Smooth muscle cell (in vitro differentiated cells): Measurements from ENCODE around the gene GLYAT. TPM values are rescaled to one million over a fixed set of nuclear protein-coding genes. Genes with fewer than 3 reads are reported as not detected.

Source experiments
- DNase-seq: peaks from one replicate; lab custom pipeline; 2025; ENCODE audit not compliant: unreplicated experiment; lab: John Stamatoyannopoulos, UW
- H2AFZ ChIP-seq: fragments of 200-600 bp; sonication (generic); 2 replicates; pipeline ENCODE4 v1.6.0; 2016; ENCODE audit warnings: antibody characterized with exemption, low read depth, mild to moderate bottlenecking
- H3F3A ChIP-seq: fragments of 200-600 bp; sonication (generic); 2 replicates; pipeline ENCODE4 v1.6.0; 2017; ENCODE audit warnings: antibody characterized with exemption, low read depth
- H3K27ac ChIP-seq: fragments of 200-600 bp; sonication (generic); 2 replicates; pipeline ENCODE4 v1.5.1; 2016; ENCODE audit warnings: low read depth, mild to moderate bottlenecking
- H3K27me3 ChIP-seq: fragments of 200-600 bp; sonication (generic); 2 replicates; pipeline ENCODE4 v1.6.1; 2016; ENCODE audit warnings: low read depth, mild to moderate bottlenecking
- H3K36me3 ChIP-seq: fragments of 200-600 bp; sonication (generic); 2 replicates; pipeline ENCODE4 v1.5.1; 2016; ENCODE audit warnings: low read depth
- H3K4me1 ChIP-seq: fragments of 200-600 bp; sonication (generic); 2 replicates; pipeline ENCODE4 v1.5.1; 2016; ENCODE audit warnings: low read depth
- H3K4me2 ChIP-seq: fragments of 200-600 bp; sonication (generic); 2 replicates; pipeline ENCODE4 v1.6.0; 2016; ENCODE audit warnings: mild to moderate bottlenecking
- H3K4me3 ChIP-seq: fragments of 200-600 bp; sonication (generic); 2 replicates; pipeline ENCODE4 v1.5.1; 2016; ENCODE audit warnings: mild to moderate bottlenecking
- H3K79me2 ChIP-seq: fragments of 200-600 bp; sonication (generic); 2 replicates; pipeline ENCODE4 v1.6.0; 2016; ENCODE audit warnings: low read depth, mild to moderate bottlenecking
- H3K9ac ChIP-seq: fragments of 200-600 bp; sonication (generic); 2 replicates; pipeline ENCODE4 v1.6.0; 2016; ENCODE audit warnings: low read depth
- H3K9me3 ChIP-seq: fragments of 200-600 bp; sonication (generic); replicated peaks from 2 replicates; pipeline ENCODE4 v1.5.1; 2016; ENCODE audit warnings: low read depth
- H4K20me1 ChIP-seq: fragments of 200-600 bp; sonication (generic); 2 replicates; pipeline ENCODE4 v1.6.0; 2016; ENCODE audit warnings: low read depth
- WGBS: methylation state at CpG from one replicate; pipeline ENCODE4 v1.1.7; 2016; ENCODE audit warnings: low lambda C conversion rate; 5-methylcytosine and 5-hydroxymethylcytosine counted together
- polyA plus RNA-seq: library from polyadenylated mRNA; unstranded; fragments of >200 nt; fragmentation: Nextera tagmentation; extraction: Ambion mirVana; gene quantifications from 2 replicates; pipeline ENCODE4 v1.2.1, GENCODE V29; 2016
- total RNA-seq: library from RNA; depleted of rRNA; stranded (reverse); fragments of >200 nt; gene quantifications from 2 replicates; pipeline ENCODE4 v1.2.3, GENCODE V29; 2014
- TF ChIP-seq, protein P1 (sequence below): fragments of 200-600 bp; sonication (generic); IDR thresholded peaks from 2 replicates; pipeline ENCODE4 v1.5.1; 2017; ENCODE audit warnings: borderline replicate concordance, mild to moderate bottlenecking, antibody characterized with exemption; ENCODE audit not compliant: insufficient read depth, poor library complexity, severe bottlenecking

Gene GLYAT
- total and polyA plus RNA-seq, 2 experiments from 2014 or later: not detected

DNA sequence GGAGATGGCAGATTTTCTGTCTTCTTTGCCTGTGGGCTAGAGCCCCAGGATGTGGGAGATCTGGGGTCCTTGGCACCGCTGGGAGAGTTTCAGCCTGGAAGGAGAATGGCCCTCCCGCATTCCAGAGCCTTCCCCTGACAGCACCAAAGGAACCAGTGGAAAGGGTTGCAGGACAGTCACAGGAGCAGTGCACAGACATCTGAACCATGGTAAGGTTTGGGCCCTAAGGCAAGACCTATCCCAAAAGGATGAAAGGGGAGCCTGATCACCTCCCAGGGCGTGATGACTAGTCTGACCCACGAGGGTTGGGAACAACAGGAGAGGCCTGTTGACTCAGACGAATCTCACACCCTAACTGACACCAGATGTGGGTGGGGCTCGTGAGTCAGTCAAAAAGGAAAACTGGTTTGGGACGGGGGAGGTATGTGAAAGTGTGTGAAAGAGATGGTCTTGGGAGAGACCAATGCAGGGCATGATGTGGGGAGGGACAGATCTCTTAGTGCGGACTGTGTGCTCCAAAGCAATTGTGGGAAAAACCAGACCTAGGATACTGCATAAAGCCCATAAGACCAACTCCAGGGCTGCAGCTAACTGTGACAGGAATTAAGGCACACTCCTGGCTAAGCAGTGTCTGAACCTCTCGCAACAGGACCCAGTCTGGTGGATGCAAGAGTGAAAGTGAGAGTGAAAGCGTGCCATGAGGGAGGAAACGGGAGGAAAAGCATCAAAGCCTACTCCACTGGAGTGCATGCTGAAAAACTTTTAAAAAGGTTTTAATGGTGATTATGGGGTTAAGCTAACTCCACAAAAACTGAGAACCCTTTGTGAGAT lies 39.1 kb upstream of the GLYAT start:
- no peak for DNase-seq
- whole genome bisulfite sequencing: 60% methylated on average over 11 of the region's 11 CpGs
- Histone ChIP-seq H3K9me3 (peaks cover 6% of the 10 kb centered on the region), H3K4me2 (no peak overlapping the region), H4K20me1 (no peaks in the 10 kb centered on the region), H3K27me3 (no peaks in the 10 kb centered on the region), H2AFZ (no peak overlapping the region), H3K27ac (no peak overlapping the region), H3K9ac (no peak overlapping the region), H3K36me3 (no peaks in the 10 kb centered on the region), H3K79me2 (no peaks in the 10 kb centered on the region), H3K4me3 (no peak overlapping the region), H3F3A (no peaks in the 10 kb centered on the region), H3K4me1 (no peaks in the 10 kb centered on the region)
- TF ChIP-seq, protein P1, sequence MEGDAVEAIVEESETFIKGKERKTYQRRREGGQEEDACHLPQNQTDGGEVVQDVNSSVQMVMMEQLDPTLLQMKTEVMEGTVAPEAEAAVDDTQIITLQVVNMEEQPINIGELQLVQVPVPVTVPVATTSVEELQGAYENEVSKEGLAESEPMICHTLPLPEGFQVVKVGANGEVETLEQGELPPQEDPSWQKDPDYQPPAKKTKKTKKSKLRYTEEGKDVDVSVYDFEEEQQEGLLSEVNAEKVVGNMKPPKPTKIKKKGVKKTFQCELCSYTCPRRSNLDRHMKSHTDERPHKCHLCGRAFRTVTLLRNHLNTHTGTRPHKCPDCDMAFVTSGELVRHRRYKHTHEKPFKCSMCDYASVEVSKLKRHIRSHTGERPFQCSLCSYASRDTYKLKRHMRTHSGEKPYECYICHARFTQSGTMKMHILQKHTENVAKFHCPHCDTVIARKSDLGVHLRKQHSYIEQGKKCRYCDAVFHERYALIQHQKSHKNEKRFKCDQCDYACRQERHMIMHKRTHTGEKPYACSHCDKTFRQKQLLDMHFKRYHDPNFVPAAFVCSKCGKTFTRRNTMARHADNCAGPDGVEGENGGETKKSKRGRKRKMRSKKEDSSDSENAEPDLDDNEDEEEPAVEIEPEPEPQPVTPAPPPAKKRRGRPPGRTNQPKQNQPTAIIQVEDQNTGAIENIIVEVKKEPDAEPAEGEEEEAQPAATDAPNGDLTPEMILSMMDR: no peak

DNA sequence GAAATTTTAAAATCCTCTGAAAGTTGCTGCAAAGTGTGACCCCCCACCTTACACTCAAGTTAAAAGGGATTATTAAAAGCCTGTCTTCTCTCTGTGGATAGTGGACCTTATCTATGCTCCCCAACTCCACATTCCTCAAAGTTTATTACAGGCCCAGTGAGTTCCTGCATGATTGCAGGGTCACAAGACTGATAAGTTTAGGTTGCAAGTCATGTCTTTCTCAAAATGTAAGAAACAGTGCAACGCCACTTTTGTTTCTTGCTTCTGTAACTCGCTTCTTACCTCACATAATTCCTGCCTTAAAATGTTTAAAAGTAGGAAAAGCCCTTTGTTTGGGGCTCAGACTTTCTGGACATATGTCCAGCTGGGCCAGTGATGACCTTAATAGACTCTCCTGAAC lies 38.4 kb upstream of the GLYAT start:
- Histone ChIP-seq H3K4me1 (no peaks in the 10 kb centered on the region), H3K9ac (no peak overlapping the region), H3K4me3 (no peak overlapping the region), H3K9me3 (peaks cover 6% of the 10 kb centered on the region), H3F3A (no peaks in the 10 kb centered on the region), H3K4me2 (no peak overlapping the region), H3K27me3 (no peaks in the 10 kb centered on the region), H3K27ac (no peak overlapping the region), H2AFZ (no peak overlapping the region), H3K79me2 (no peaks in the 10 kb centered on the region), H3K36me3 (no peaks in the 10 kb centered on the region), H4K20me1 (no peaks in the 10 kb centered on the region)
- WGBS: 51% methylated on average over 2 of the region's 2 CpGs
- TF ChIP-seq, protein P1: no peak
- DNase-seq: no peak

DNA sequence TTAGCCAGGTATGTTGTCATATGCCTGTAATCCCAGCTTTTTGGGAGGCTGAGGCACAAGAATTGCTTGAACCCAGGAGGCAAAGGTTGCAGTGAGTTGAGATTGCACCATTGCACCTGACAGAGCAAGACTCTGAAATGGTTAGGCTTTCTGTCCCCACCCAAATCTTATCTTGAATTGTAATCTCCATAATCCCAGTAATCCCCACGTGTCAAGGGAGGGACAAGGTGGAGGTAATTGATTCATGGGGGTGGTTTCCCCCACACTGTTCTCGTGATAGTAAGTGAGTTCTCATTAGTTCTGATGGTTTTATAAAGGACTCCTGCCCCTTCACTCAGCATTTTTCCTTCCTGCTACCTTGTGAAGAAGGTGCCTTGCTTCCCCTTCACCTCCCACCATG lies 37.6 kb upstream of the GLYAT start:
- H4K20me1 ChIP-seq: no peaks in the 10 kb centered on the region
- no peak overlapping the region for H3K27ac ChIP-seq
- H3K36me3 ChIP-seq: no peaks in the 10 kb centered on the region
- no peak overlapping the region for H2AFZ ChIP-seq
- no peak for DNase-seq
- WGBS: 19% methylated on average over 2 of the region's 2 CpGs
- no peaks in the 10 kb centered on the region for H3K4me1 ChIP-seq
- no peaks in the 10 kb centered on the region for H3K79me2 ChIP-seq
- H3F3A ChIP-seq: no peaks in the 10 kb centered on the region
- peaks cover 6% of the 10 kb centered on the region for H3K9me3 ChIP-seq
- TF ChIP-seq, protein P1: no peak
- no peak overlapping the region for H3K4me3 ChIP-seq
- no peak overlapping the region for H3K4me2 ChIP-seq
- H3K27me3 ChIP-seq: no peaks in the 10 kb centered on the region
- no peak overlapping the region for H3K9ac ChIP-seq

DNA sequence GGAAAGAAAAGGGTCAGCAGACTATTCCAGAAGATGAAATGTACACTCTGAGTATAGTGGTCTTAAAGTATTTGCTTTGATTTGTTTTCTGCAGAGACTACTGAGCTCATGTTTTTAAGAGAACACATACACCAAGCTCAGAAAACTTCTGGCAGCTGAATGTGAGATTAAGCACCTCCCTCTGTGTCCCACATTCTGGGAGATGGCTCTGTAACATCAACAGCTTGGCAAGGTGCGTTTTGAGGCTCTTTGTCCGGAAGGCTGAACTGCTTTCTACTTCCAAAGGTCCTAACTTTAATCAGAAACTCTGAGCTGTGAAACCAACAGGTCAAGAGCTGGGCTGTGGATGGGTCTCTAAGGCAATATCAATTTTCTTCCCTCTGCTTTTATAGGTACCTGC lies 36.4 kb upstream of the GLYAT start:
- Histone ChIP-seq H3K27ac (no peak overlapping the region), H3K4me3 (no peak overlapping the region), H3K9ac (no peak overlapping the region), H3K4me2 (no peak overlapping the region), H2AFZ (no peak overlapping the region), H3K36me3 (no peaks in the 10 kb centered on the region), H3K27me3 (no peaks in the 10 kb centered on the region), H3K9me3 (peaks cover 6% of the 10 kb centered on the region), H3K4me1 (no peaks in the 10 kb centered on the region), H4K20me1 (no peaks in the 10 kb centered on the region), H3K79me2 (no peaks in the 10 kb centered on the region), H3F3A (no peaks in the 10 kb centered on the region)
- WGBS: 51% methylated on average over 2 of the region's 2 CpGs
- TF ChIP-seq, protein P1: no peak
- DNase-seq: no peak
